ENCODE measurements around the gene CCN6. TPM values are rescaled to one million over a fixed set of nuclear protein-coding genes. Genes with fewer than 3 reads are reported as not detected.

CCN6 gene
- total RNA-seq: not detected in 2 replicates

GRCh38 chr6:112054001-112054400 lies at the start of gene CCN6:
Gene CCN6, plus strand, starts transcription at chr6:112054104. Its CDS starts 254 bp downstream, at chr6:112054358.

GRCh38 chr6:112087136-112087911 lies 33.4 kb downstream of the CCN6 start, which contains the start of the genes FAM229B and TUBE1:
Gene FAM229B, plus strand, starts transcription at chr6:112087591. Its CDS starts 11,693 bp downstream, at chr6:112099284.
Gene TUBE1, minus strand, starts transcription at chr6:112087482. Its CDS starts 48 bp downstream, at chr6:112087434.

Other genes starting within 250 kb of the CCN6 start
- gene FYN, start 180.7 kb upstream of the CCN6 start, total RNA-seq: 90.9 and 117 TPM in 2 replicates
- gene TUBE1, start 33.4 kb downstream of the CCN6 start, total RNA-seq: 15.5 and 24.5 TPM in 2 replicates
- 9.0 and 13.3 TPM in 2 replicates for gene FAM229B, start 33.5 kb downstream of the CCN6 start, total RNA-seq
- gene LAMA4, start 200.5 kb downstream of the CCN6 start, total RNA-seq: 418 and 518 TPM in 2 replicates